Measurements from ENCODE around the gene HENMT1.

GRCh38 chr1:108605633-108606032, 55.3 kb downstream of the HENMT1 start:
- TF ChIP-seq ATF2 (tag by site-specific recombination; IDR thresholded peaks at IDR 0.05; ENCODE audit: low read depth) = no peak
- no peak for TF ChIP-seq CTCF (tag by site-specific recombination; IDR thresholded peaks at IDR 0.05)
- TF ChIP-seq IKZF3 (tag by site-specific recombination; IDR thresholded peaks at IDR 0.05) = no peak
- no peak for TF ChIP-seq ZNF302 (tag by site-specific recombination; IDR thresholded peaks at IDR 0.05; ENCODE audit: low read depth)
- no peak for TF ChIP-seq REST (tag by site-specific recombination; IDR thresholded peaks at IDR 0.05)
- no peak for TF ChIP-seq ZNF76 (tag by site-specific recombination; IDR thresholded peaks at IDR 0.05; ENCODE audit: borderline replicate concordance, low read depth)
- TF ChIP-seq HIC1 (tag by site-specific recombination; IDR thresholded peaks at IDR 0.05) = no peak
- no peak for TF ChIP-seq ZNF792 (tag by site-specific recombination; IDR thresholded peaks at IDR 0.05)
- no peak for TF ChIP-seq ZNF223 (tag by site-specific recombination; IDR thresholded peaks at IDR 0.05)
- TF ChIP-seq RBAK (tag by site-specific recombination; IDR thresholded peaks at IDR 0.05) = no peak

All from HEK293 (cell line).